ENCODE results near the gene CYB561D1. TPM values are rescaled to one million over a fixed set of nuclear protein-coding genes. Genes with fewer than 3 reads are reported as not detected.

CYB561D1 gene
- total and polyA plus RNA-seq, 9 of the 15 experiments (the other 6 are each of a cell fraction or from before 2014, with no cell fraction given) = 0.71 to 7.2 (median 3.5) TPM

GRCh38 chr1:109513110-109513710 is 19.3 kb downstream of the CYB561D1 start:
- BruUV-seq (replicated peaks) = no TSS peak
- DNase-seq (ENCODE audit: extremely low read depth in 1 of 4, low spot score in 3 of 4) (no peak), FAIRE-seq (no peak), ATAC-seq (no peak)
- Histone ChIP-seq H3K27ac (ENCODE audit: extremely low read depth, low read depth, low read length) (no peak overlapping the region), H3K79me2 (ENCODE audit: control insufficient read depth, insufficient read depth, low read length) (no peaks in the 10 kb centered on the region), H3K9ac (ENCODE audit: insufficient read depth in 1 of 2, low read depth in 2 of 2, low read length in 2 of 2) (no peak overlapping the region), H3K27me3 (ENCODE audit: control insufficient read depth in 2 of 2, insufficient read depth in 2 of 2, low read length in 2 of 2) (peaks cover 5 to 27% of the 10 kb centered on the region in 2 experiments), H3K9me1 (ENCODE audit: control insufficient read depth, insufficient read depth, low read length) (no peaks in the 10 kb centered on the region), H3K4me3 (no peak overlapping the region), H3K4me2 (ENCODE audit: insufficient read depth, low read length) (no peak overlapping the region), H4K20me1 (replicated peaks; ENCODE audit: control insufficient read depth, insufficient read depth, low read length) (peaks cover 1% of the 10 kb centered on the region; the same call in 1 of the 2 replicates), H3K36me3 (ENCODE audit: control insufficient read depth, insufficient read depth, low read length) (no peaks in the 10 kb centered on the region), H3K9me3 (replicated peaks; ENCODE audit: control insufficient read depth, insufficient read depth, low read depth, low read length) (no peaks in the 10 kb centered on the region), H2AFZ (ENCODE audit: low read depth, low read length) (no peak overlapping the region), H3K4me1 (replicated peaks in 1 of 2; ENCODE audit: control insufficient read depth in 2 of 2, insufficient read depth in 2 of 2, low read length in 2 of 2) (peaks cover 0 to 19% of the 10 kb centered on the region in 2 experiments; a peak in 3 of 5 replicates)
- CTCF ChIA-PET (ENCODE audit: low intra/inter-chr PET ratio) = no interaction called here
- 12% methylated on average over 2 of the region's 2 CpGs for WGBS (ENCODE audit: insufficient coverage, low coverage, missing lambda C conversion rate)
- POLR2A ChIA-PET = interaction anchor here (0.5 to 1.2 kb wide), 5 partner anchors 9 to 44 kb away, joined by 3 to 4 read pairs (median 4); partner anchors contain the start of gene GNAI3
- in situ Hi-C loops (cut with MboI) (no loop called here), intact Hi-C loops (cut with micrococcal nuclease) (no loop called here)
- TF ChIP-seq MYBL2 (IDR thresholded peaks at IDR 0.05; ENCODE audit: low read depth) (no peak), MYBL2 (CRISPR knock-in tag; IDR thresholded peaks at IDR 0.05; ENCODE audit: borderline replicate concordance) (no peak), SOX6 (IDR thresholded peaks at IDR 0.05) (no peak), CEBPZ (IDR thresholded peaks at IDR 0.05; ENCODE audit: borderline replicate concordance, low read depth, low read length) (no peak), SRSF7 (optimal IDR thresholded peaks at IDR 0.05; ENCODE audit: low read depth, low read length) (no peak), PHB (CRISPR knock-in tag; IDR thresholded peaks at IDR 0.05) (no peak), GTF2E2 (tag; IDR thresholded peaks at IDR 0.05) (no peak), PTTG1 (tag; IDR thresholded peaks at IDR 0.05; ENCODE audit: low read depth) (no peak), TSC22D4 (tag; IDR thresholded peaks at IDR 0.05) (no peak), TCF3 (CRISPR knock-in tag; IDR thresholded peaks at IDR 0.05) (no peak), ZC3H8 (IDR thresholded peaks at IDR 0.05) (no peak), ZNF75A (CRISPR knock-in tag; IDR thresholded peaks at IDR 0.05) (no peak), MCM2 (IDR thresholded peaks at IDR 0.05; ENCODE audit: low read depth) (no peak), NBN (IDR thresholded peaks at IDR 0.05; ENCODE audit: low read depth) (no peak)
- TF ChIP-seq, protein P1, sequence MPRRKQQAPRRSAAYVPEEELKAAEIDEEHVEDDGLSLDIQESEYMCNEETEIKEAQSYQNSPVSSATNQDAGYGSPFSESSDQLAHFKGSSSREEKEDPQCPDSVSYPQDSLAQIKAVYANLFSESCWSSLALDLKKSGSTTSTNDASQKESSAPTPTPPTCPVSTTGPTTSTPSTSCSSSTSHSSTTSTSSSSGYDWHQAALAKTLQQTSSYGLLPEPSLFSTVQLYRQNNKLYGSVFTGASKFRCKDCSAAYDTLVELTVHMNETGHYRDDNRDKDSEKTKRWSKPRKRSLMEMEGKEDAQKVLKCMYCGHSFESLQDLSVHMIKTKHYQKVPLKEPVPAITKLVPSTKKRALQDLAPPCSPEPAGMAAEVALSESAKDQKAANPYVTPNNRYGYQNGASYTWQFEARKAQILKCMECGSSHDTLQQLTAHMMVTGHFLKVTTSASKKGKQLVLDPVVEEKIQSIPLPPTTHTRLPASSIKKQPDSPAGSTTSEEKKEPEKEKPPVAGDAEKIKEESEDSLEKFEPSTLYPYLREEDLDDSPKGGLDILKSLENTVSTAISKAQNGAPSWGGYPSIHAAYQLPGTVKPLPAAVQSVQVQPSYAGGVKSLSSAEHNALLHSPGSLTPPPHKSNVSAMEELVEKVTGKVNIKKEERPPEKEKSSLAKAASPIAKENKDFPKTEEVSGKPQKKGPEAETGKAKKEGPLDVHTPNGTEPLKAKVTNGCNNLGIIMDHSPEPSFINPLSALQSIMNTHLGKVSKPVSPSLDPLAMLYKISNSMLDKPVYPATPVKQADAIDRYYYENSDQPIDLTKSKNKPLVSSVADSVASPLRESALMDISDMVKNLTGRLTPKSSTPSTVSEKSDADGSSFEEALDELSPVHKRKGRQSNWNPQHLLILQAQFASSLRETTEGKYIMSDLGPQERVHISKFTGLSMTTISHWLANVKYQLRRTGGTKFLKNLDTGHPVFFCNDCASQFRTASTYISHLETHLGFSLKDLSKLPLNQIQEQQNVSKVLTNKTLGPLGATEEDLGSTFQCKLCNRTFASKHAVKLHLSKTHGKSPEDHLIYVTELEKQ (CRISPR knock-in tag; IDR thresholded peaks at IDR 0.05) = no peak

Data from K562 (cell line).